ENCODE results near the gene PTX3. TPM values are rescaled to one million over a fixed set of nuclear protein-coding genes. Genes with fewer than 3 reads are reported as not detected.

Gene PTX3
- total RNA-seq, result not detected in 2 replicates

DNA sequence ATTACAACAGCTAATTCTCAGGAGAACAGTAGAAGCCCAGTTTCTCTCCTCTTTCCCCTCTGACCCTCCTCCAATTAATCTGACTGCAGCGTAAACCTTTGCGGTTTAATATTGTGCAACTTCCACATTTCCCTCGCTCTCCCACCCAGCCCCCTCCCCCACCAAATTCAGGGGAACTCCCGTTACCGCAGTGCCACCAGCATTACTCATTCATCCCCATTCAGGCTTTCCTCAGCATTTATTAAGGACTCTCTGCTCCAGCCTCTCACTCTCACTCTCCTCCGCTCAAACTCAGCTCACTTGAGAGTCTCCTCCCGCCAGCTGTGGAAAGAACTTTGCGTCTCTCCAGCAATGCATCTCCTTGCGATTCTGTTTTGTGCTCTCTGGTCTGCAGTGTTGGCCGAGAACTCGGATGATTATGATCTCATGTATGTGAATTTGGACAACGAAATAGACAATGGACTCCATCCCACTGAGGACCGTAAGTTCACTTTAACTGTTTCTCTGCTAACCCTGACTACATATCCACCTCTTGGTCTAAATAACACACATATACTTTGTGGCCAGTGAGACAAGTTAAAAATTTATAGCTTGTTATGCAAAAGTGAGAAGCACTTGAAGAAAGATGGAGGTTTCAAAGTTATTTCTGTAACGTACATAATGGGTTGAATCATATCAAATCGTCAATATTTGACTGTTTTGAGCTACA, at the start of gene PTX3:
Gene PTX3, plus strand, starts transcription at position 268 of the 709 bp plus-strand sequence. Its CDS starts 84 bp downstream, at position 352.
- H3K4me3 Mint-ChIP-seq, result no peak within 1 kb of the TSS
- no peak within 1 kb of the TSS for H3K27ac Mint-ChIP-seq
- intact Hi-C loops (cut with micrococcal nuclease), result no loop called here
- peaks cover 40% of the 10 kb centered on the region for H3K27me3 Mint-ChIP-seq
- TF ChIP-seq, protein P1, sequence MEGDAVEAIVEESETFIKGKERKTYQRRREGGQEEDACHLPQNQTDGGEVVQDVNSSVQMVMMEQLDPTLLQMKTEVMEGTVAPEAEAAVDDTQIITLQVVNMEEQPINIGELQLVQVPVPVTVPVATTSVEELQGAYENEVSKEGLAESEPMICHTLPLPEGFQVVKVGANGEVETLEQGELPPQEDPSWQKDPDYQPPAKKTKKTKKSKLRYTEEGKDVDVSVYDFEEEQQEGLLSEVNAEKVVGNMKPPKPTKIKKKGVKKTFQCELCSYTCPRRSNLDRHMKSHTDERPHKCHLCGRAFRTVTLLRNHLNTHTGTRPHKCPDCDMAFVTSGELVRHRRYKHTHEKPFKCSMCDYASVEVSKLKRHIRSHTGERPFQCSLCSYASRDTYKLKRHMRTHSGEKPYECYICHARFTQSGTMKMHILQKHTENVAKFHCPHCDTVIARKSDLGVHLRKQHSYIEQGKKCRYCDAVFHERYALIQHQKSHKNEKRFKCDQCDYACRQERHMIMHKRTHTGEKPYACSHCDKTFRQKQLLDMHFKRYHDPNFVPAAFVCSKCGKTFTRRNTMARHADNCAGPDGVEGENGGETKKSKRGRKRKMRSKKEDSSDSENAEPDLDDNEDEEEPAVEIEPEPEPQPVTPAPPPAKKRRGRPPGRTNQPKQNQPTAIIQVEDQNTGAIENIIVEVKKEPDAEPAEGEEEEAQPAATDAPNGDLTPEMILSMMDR (IDR thresholded peaks at IDR 0.05), result no peak
- DNase-seq (no peak), ATAC-seq (ENCODE audit: low read depth) (no peak)
- H3K4me1 Mint-ChIP-seq, result peaks cover 3% of the 10 kb centered on the region
- H3K9me3 Mint-ChIP-seq, result peaks cover 2% of the 10 kb centered on the region
- ChIA-PET POLR2A (no interaction called here), CTCF (no interaction called here)
- peaks cover 2% of the 10 kb centered on the region for H3K36me3 Mint-ChIP-seq (ENCODE audit: low read depth)

DNA sequence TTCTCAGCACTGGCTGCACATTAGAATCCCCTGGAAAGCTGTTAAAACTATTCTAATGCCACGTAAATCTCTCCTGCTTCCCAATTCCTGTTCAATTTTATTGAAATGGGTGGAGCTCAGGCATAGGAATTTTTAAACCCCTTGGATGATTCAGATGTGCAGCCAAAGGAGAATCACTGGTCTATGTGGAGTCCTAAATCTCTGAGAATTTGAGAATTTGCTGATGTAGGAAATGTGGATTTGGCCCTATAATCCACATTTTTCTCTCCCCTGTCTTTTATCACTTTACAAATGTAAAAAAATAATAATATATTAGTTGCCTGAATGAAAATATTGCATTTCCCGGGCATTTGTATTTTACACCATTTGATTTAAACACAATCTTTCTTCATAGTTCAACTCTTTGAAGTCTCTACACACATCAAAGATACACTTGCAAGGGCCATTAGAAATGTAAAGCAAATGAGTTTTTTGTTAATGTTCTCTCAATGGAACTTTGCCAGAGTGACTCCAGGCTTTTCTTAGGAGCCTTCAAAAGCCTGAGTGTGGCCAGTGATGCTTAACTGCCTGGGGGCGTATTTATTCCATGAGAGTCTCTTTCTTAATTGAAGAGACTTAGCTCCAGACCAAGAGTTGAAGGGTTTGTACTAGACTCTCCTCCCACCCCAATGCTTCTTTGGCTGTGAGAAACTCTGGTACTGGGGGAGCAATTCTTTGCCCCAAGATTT, 48.8 kb upstream of the PTX3 start:
- Mint-ChIP-seq H3K9me3 (peaks cover 7% of the 10 kb centered on the region), H3K4me1 (no peaks in the 10 kb centered on the region), H3K36me3 (ENCODE audit: low read depth) (no peaks in the 10 kb centered on the region), H3K27ac (no peak overlapping the region), H3K4me3 (no peak overlapping the region), H3K27me3 (no peaks in the 10 kb centered on the region)
- ChIA-PET CTCF (no interaction called here), POLR2A (no interaction called here)
- DNase-seq (no peak), ATAC-seq (ENCODE audit: low read depth) (no peak)
- TF ChIP-seq, protein P1 (IDR thresholded peaks at IDR 0.05), result no peak
- intact Hi-C loops (cut with micrococcal nuclease), result no loop called here

DNA sequence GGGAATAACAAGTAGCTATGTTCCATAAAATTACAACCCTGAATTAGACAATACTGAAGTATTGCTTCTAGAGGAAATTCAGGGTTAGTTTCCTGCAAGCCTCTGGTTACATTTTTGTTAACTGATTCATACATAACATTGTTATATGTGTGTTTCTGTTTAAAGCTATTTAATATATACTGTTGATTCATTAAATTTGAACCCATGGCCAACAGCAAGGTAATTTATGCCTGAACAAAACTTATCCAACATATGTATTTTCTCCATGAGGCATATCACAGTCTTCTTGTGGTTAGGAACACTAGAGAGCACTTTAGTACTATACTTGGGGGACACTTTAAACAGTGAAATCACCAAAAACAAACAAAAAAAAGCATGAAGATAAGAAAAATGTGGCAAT, 47.7 kb upstream of the PTX3 start:
- H3K4me1 Mint-ChIP-seq, result no peaks in the 10 kb centered on the region
- TF ChIP-seq, protein P1 (IDR thresholded peaks at IDR 0.05), result no peak
- no peak for DNase-seq
- ATAC-seq (ENCODE audit: low read depth), result no peak
- intact Hi-C loops (cut with micrococcal nuclease), result no loop called here
- no peaks in the 10 kb centered on the region for H3K27me3 Mint-ChIP-seq
- CTCF ChIA-PET, result no interaction called here
- POLR2A ChIA-PET, result no interaction called here
- H3K9me3 Mint-ChIP-seq, result peaks cover 7% of the 10 kb centered on the region
- H3K27ac Mint-ChIP-seq, result no peak overlapping the region
- H3K36me3 Mint-ChIP-seq (ENCODE audit: low read depth), result no peaks in the 10 kb centered on the region
- no peak overlapping the region for H3K4me3 Mint-ChIP-seq

DNA sequence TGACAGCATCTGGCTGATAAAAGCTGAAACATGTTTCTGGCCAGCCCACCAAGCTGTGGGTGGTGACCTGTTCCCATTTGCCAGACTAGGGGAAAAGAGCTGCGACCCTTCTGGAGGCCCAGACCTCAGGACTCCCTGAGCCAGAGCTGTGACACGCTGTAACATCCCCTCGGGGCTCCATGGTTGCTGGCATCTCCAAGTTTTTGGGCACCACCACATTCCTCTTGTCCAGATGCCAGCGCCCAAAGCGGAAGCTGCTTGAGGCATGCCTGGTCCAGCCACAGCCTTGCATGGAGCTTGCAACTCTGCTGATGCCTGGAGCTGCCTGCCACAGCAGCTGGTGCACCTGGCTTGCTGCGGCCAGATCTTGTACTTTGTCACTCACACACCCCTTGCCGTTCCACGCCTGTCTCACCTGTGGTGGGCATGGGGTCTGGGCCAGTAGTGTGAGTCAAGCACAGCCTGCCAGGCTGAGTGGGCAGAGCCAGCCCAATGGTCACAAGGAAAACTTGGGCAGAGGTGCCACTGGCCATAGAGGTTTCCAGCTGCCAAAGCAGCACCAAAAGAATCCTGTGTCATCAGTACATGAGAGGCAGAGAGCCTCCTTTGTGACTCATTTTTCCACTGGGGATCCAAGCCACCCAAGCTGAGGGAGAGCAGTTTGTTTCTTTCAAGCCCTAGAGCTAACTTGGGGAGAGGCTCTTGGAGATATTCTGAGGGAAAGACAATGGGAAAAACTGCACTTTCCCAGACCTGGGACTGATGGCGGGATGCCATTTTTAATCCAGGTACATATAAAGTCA, 45.7 kb upstream of the PTX3 start:
- Mint-ChIP-seq H3K4me3 (no peak overlapping the region), H3K9me3 (peaks cover 7% of the 10 kb centered on the region), H3K4me1 (no peaks in the 10 kb centered on the region), H3K27ac (no peak overlapping the region), H3K27me3 (no peaks in the 10 kb centered on the region), H3K36me3 (ENCODE audit: low read depth) (no peaks in the 10 kb centered on the region)
- ATAC-seq (ENCODE audit: low read depth) (no peak), DNase-seq (no peak)
- POLR2A ChIA-PET, result no interaction called here
- intact Hi-C loops (cut with micrococcal nuclease), result no loop called here
- TF ChIP-seq, protein P1 (IDR thresholded peaks at IDR 0.05), result no peak
- CTCF ChIA-PET, result no interaction called here

DNA sequence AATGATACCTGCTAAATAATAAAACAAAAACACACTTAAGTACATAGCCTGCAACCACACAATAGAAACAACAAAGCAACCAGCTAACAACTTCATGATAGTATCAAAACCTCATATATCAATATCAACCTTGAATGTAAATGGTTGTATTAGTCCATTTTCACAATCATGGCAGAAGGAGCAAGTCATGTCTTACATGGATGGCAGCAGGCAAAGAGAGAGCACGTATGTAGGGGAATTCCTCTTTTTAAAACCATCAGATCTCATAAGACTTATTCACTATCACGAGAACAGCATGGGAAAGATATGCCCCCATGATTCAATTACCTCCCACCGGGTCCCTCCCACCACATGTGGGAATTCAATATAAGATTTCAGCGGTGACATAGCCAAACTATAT, 44.5 kb upstream of the PTX3 start:
- H3K4me1 Mint-ChIP-seq, result no peaks in the 10 kb centered on the region
- H3K4me3 Mint-ChIP-seq, result no peak overlapping the region
- H3K36me3 Mint-ChIP-seq (ENCODE audit: low read depth), result no peaks in the 10 kb centered on the region
- TF ChIP-seq, protein P1 (IDR thresholded peaks at IDR 0.05), result no peak
- POLR2A ChIA-PET, result no interaction called here
- intact Hi-C loops (cut with micrococcal nuclease), result no loop called here
- no peak for DNase-seq
- no peak for ATAC-seq (ENCODE audit: low read depth)
- CTCF ChIA-PET, result no interaction called here
- no peak overlapping the region for H3K27ac Mint-ChIP-seq
- peaks cover 9% of the 10 kb centered on the region for H3K9me3 Mint-ChIP-seq
- H3K27me3 Mint-ChIP-seq, result no peaks in the 10 kb centered on the region
